Fibroblast of the aortic adventitia (primary cell): ENCODE data around the gene NPEPL1. TPM values are rescaled to one million over a fixed set of nuclear protein-coding genes. Genes with fewer than 3 reads are reported as not detected.
"Not testable (repeated sequence)": the region's sequence is repeated elsewhere in the genome, so short reads cannot be mapped to it uniquely, and the experiment has no call there.

ENCODE experiments used
- DNase-seq: peaks from one replicate; pipeline ENCODE4 v3.0.0-alpha.2; 2010; ENCODE audit warnings: low read depth
- H3K4me3 ChIP-seq: 2 replicates; pipeline ENCODE4 v1.5.1; 2011; ENCODE audit warnings: low read depth, mild to moderate bottlenecking, control low read depth, low read length, moderate library complexity
- total RNA-seq: library from RNA; depleted of rRNA; stranded (reverse); fragments of >200 nt; gene quantifications from 2 replicates; pipeline ENCODE4 v1.2.3, GENCODE V29; 2012; ENCODE audit warnings: low replicate concordance
- TF ChIP-seq, protein P1 (sequence below): IDR thresholded peaks from 2 replicates; pipeline ENCODE4 v1.5.1; 2011; ENCODE audit warnings: mild to moderate bottlenecking, low read length, control low read depth, inconsistent platforms; ENCODE audit not compliant: insufficient read depth

Gene NPEPL1
- total RNA-seq, 1 donor: 24.5 TPM

DNA sequence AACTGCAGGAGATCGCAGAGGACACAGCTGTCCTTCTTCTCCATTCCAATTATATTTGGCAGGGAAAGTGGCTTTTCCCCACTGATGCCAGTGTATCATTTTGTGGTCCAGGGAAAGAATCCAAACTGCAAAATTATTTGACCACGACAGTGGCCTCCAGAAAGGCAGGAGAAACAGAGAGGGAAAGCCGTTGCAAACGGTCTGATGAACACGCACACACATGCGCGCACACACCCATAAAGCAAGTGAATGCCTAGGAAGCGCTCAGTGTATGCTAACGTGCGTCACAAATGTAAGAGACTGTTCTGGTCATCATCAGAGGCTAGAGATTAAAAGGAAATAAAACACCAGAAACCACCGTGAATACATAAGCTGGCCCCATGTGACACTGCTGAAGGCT is 54.0 kb downstream of the NPEPL1 start:
- peak; percentile 30 for DNase-seq
- TF ChIP-seq, protein P1, sequence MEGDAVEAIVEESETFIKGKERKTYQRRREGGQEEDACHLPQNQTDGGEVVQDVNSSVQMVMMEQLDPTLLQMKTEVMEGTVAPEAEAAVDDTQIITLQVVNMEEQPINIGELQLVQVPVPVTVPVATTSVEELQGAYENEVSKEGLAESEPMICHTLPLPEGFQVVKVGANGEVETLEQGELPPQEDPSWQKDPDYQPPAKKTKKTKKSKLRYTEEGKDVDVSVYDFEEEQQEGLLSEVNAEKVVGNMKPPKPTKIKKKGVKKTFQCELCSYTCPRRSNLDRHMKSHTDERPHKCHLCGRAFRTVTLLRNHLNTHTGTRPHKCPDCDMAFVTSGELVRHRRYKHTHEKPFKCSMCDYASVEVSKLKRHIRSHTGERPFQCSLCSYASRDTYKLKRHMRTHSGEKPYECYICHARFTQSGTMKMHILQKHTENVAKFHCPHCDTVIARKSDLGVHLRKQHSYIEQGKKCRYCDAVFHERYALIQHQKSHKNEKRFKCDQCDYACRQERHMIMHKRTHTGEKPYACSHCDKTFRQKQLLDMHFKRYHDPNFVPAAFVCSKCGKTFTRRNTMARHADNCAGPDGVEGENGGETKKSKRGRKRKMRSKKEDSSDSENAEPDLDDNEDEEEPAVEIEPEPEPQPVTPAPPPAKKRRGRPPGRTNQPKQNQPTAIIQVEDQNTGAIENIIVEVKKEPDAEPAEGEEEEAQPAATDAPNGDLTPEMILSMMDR: no peak
- H3K4me3 ChIP-seq: no peak overlapping the region

GRCh38 chr20:58747211-58747610 is 54.6 kb downstream of the NPEPL1 start:
- TF ChIP-seq, protein P1: no peak
- no peak for DNase-seq
- H3K4me3 ChIP-seq: no peak overlapping the region

DNA sequence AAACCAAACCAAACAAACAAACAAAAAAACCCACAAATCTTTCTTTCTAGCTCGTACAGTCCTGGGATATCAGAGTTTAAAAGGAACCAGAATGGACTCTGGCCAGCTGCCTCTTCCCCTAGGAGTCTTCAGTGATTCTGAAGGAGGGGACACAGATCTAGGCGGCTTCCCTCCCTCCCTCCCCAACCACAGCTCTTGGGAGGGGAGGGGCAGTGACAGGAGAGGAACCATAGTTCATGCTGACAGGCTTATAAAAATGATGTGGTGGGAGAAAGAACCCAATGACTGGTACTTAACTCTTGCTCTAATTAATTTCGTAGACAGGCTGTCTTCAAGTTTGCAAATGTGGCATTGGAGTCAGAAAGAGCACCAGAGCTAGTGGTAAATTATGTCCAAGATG is 56.0 kb downstream of the NPEPL1 start:
- H3K4me3 ChIP-seq: no peak overlapping the region
- no peak for DNase-seq
- TF ChIP-seq, protein P1: no peak

GRCh38 chr20:58749098-58749769 is 56.6 kb downstream of the NPEPL1 start:
- TF ChIP-seq, protein P1: no peak
- no peak overlapping the region for H3K4me3 ChIP-seq
- no peak for DNase-seq

GRCh38 chr20:58749979-58750378 is 57.4 kb downstream of the NPEPL1 start:
- TF ChIP-seq, protein P1: no peak
- H3K4me3 ChIP-seq: no peak overlapping the region
- DNase-seq: no peak

DNA sequence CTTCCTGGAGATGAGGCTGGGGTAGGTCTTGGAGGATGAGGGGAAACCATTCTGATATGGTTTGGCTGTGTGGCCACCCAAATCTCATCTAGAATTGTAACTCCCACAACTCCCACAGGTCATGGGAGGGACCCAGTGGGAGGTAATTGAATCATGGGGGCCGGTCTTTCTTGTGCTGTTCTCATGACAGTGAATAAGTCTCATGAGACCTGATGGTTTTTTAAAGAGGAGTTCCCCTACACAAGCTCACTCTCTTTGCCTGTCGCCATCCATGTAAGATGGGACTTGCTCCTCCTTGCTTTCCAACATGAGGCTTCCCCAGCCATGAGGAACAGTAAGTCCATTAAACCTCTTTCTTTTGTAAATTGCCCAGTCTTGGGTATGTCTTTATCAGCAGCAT is 58.1 kb downstream of the NPEPL1 start:
- DNase-seq, H3K4me3 ChIP-seq: not testable (repeated sequence)

- DNase-seq: no peak
- TF ChIP-seq, protein P1: no peak
- H3K4me3 ChIP-seq: no peak overlapping the region
These were observed 59.4 kb downstream of the NPEPL1 start for GRCh38 chr20:58751979-58752378.
